Fibroblast of lung (primary cell): ENCODE results near the gene FAAP100. TPM values are rescaled to one million over a fixed set of nuclear protein-coding genes. Genes with fewer than 3 reads are reported as not detected.

ENCODE experiments used
- DNase-seq, 2 donors: peaks; one replicate each; pipeline versions ENCODE4 v3.0.0 to v3.0.0-alpha.2; 2010; ENCODE audit warnings: low read depth in 2 of 2
- H2AFZ ChIP-seq: 2 replicates; pipeline ENCODE4 v1.5.1; 2012; ENCODE audit warnings: low read length, control low read depth, inconsistent platforms
- H3K27ac ChIP-seq: 2 replicates; pipeline ENCODE4 v1.5.1; 2011; ENCODE audit warnings: low read length, control low read depth; ENCODE audit not compliant: insufficient read depth
- H3K27me3 ChIP-seq: 2 replicates; pipeline ENCODE4 v1.5.1; 2011; ENCODE audit warnings: mild to moderate bottlenecking, low read length; ENCODE audit not compliant: control insufficient read depth, insufficient read depth
- H3K36me3 ChIP-seq: 2 replicates; pipeline ENCODE4 v1.5.1; 2011; ENCODE audit warnings: low read length; ENCODE audit not compliant: control insufficient read depth, insufficient read depth
- H3K4me1 ChIP-seq: 2 replicates; pipeline ENCODE4 v1.5.1; 2011; ENCODE audit warnings: low read length; ENCODE audit not compliant: control insufficient read depth, insufficient read depth; ENCODE audit errors: extremely low read depth
- H3K4me2 ChIP-seq: 2 replicates; pipeline ENCODE4 v1.5.1; 2011; ENCODE audit warnings: low read length, control low read depth; ENCODE audit not compliant: insufficient read depth; ENCODE audit errors: extremely low read depth
- H3K4me3 ChIP-seq, 4 experiments: fragments of 200-600 bp in 1 of 4; sonication (generic) in 1 of 4; replicated peaks in 1 of 4; 2 replicates each; pipeline ENCODE4 v1.5.1; 2011 to 2016; ENCODE audit warnings: low read length in 4 of 4, low read depth in 3 of 4, mild to moderate bottlenecking in 3 of 4, control low read depth in 2 of 4, inconsistent platforms in 1 of 4, mixed read lengths in 1 of 4; ENCODE audit not compliant: insufficient read depth in 1 of 4; ENCODE audit errors: control extremely low read depth in 1 of 4
- H3K79me2 ChIP-seq: 2 replicates; pipeline ENCODE4 v1.5.1; 2012; ENCODE audit warnings: mild to moderate bottlenecking, low read length, inconsistent platforms; ENCODE audit not compliant: control insufficient read depth, insufficient read depth
- H3K9ac ChIP-seq: 2 replicates; pipeline ENCODE4 v1.5.1; 2011; ENCODE audit warnings: mild to moderate bottlenecking, low read length, control low read depth; ENCODE audit not compliant: insufficient read depth
- H3K9me3 ChIP-seq: 2 replicates; pipeline ENCODE4 v1.5.1; 2012; ENCODE audit warnings: low read depth, low read length; ENCODE audit not compliant: control insufficient read depth, insufficient read depth
- H4K20me1 ChIP-seq: 2 replicates; pipeline ENCODE4 v1.5.1; 2011; ENCODE audit warnings: low read length; ENCODE audit not compliant: control insufficient read depth, insufficient read depth; ENCODE audit errors: extremely low read depth
- EZH2 ChIP-seq: IDR thresholded peaks from 2 replicates; pipeline ENCODE4 v1.5.1; 2012; ENCODE audit warnings: low read length, control low read depth, mild to moderate bottlenecking; ENCODE audit errors: missing control alignments
- polyA plus RNA-seq, 2 donors: library from polyadenylated mRNA; depleted of rRNA in 1 of 2; stranded (reverse) in 1 of 2; unstranded in 1 of 2; fragments of >200 nt; gene quantifications; 2 replicates each; pipeline ENCODE4 v1.2.1, GENCODE V29; 2011 to 2012; ENCODE audit warnings: missing spikeins in 1 of 2
- total RNA-seq: library from RNA; depleted of rRNA; stranded (reverse); fragments of >200 nt; gene quantifications from 2 replicates; pipeline ENCODE4 v1.2.1, GENCODE V29; 2014
- TF ChIP-seq, protein P1 (sequence below), 2 donors: IDR thresholded peaks in 1 of 2; conservative IDR thresholded peaks in 1 of 2; 1 replicate in 1 of 2; 2 replicates in 1 of 2; pipeline ENCODE4 v1.5.1; 2011 to 2012; ENCODE audit warnings: low read length in 2 of 2, control low read depth in 1 of 2, inconsistent platforms in 1 of 2, low read depth in 1 of 2, mild to moderate bottlenecking in 1 of 2

Gene FAAP100
- total and polyA plus RNA-seq, 2 donors (not counting 1 experiment from before 2014, with no cell fraction given) = 6.7 to 10.4 TPM

GRCh38 chr17:81556863-81557262 is 4.7 kb upstream of the FAAP100 start:
- DNase-seq = no peak
- Histone ChIP-seq H3K36me3 (peaks cover 23% of the 10 kb centered on the region), H3K4me3 (no peak overlapping the region), H3K79me2 (no peaks in the 10 kb centered on the region), H3K27me3 (no peaks in the 10 kb centered on the region), H3K27ac (no peak overlapping the region), H4K20me1 (no peaks in the 10 kb centered on the region), H3K4me1 (peaks cover 28% of the 10 kb centered on the region), H3K9me3 (no peaks in the 10 kb centered on the region), H3K9ac (no peak overlapping the region), H3K4me2 (no peak overlapping the region), H2AFZ (no peak overlapping the region)
- TF ChIP-seq EZH2 = no peak
- TF ChIP-seq, protein P1, sequence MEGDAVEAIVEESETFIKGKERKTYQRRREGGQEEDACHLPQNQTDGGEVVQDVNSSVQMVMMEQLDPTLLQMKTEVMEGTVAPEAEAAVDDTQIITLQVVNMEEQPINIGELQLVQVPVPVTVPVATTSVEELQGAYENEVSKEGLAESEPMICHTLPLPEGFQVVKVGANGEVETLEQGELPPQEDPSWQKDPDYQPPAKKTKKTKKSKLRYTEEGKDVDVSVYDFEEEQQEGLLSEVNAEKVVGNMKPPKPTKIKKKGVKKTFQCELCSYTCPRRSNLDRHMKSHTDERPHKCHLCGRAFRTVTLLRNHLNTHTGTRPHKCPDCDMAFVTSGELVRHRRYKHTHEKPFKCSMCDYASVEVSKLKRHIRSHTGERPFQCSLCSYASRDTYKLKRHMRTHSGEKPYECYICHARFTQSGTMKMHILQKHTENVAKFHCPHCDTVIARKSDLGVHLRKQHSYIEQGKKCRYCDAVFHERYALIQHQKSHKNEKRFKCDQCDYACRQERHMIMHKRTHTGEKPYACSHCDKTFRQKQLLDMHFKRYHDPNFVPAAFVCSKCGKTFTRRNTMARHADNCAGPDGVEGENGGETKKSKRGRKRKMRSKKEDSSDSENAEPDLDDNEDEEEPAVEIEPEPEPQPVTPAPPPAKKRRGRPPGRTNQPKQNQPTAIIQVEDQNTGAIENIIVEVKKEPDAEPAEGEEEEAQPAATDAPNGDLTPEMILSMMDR (conservative IDR thresholded peaks at IDR 0.05 in 1 of 2, IDR thresholded peaks at IDR 0.05 in 1 of 2; ENCODE audit: low read depth in 1 of 2, low read length in 2 of 2) = no peak

GRCh38 chr17:81556175-81556691 is 4.1 kb upstream of the FAAP100 start:
- H3K9me3 ChIP-seq = no peaks in the 10 kb centered on the region
- TF ChIP-seq, protein P1 (conservative IDR thresholded peaks at IDR 0.05 in 1 of 2, IDR thresholded peaks at IDR 0.05 in 1 of 2; ENCODE audit: low read depth in 1 of 2, low read length in 2 of 2) = no peak
- no peak for TF ChIP-seq EZH2
- peaks cover 23% of the 10 kb centered on the region for H3K36me3 ChIP-seq
- H3K27me3 ChIP-seq = no peaks in the 10 kb centered on the region
- H4K20me1 ChIP-seq = no peaks in the 10 kb centered on the region
- peaks cover 6% of the 10 kb centered on the region for H3K79me2 ChIP-seq
- H3K4me3 ChIP-seq = no peak overlapping the region
- H3K9ac ChIP-seq = no peak overlapping the region
- H3K27ac ChIP-seq = no peak overlapping the region
- H3K4me1 ChIP-seq = peaks cover 29% of the 10 kb centered on the region
- DNase-seq = peak in 1 of 2 donors; percentile 51
- H3K4me2 ChIP-seq = no peak overlapping the region
- no peak overlapping the region for H2AFZ ChIP-seq

- peaks cover 28% of the 10 kb centered on the region for H3K4me1 ChIP-seq
- TF ChIP-seq EZH2 = no peak
- TF ChIP-seq, protein P1 (conservative IDR thresholded peaks at IDR 0.05 in 1 of 2, IDR thresholded peaks at IDR 0.05 in 1 of 2; ENCODE audit: low read depth in 1 of 2, low read length in 2 of 2) = no peak
- peak overlapping the region; percentile 93 for H3K4me2 ChIP-seq
- no peaks in the 10 kb centered on the region for H3K27me3 ChIP-seq
- H3K9me3 ChIP-seq = no peaks in the 10 kb centered on the region
- peak overlapping the region; percentile 85 to 95 (median 90) for H3K4me3 ChIP-seq
- DNase-seq = peak; percentile 94 to 97
- H3K27ac ChIP-seq = peak overlapping the region; percentile 87
- peaks cover 24% of the 10 kb centered on the region for H3K79me2 ChIP-seq
- H3K36me3 ChIP-seq = peaks cover 30% of the 10 kb centered on the region
- no peaks in the 10 kb centered on the region for H4K20me1 ChIP-seq
- peak overlapping the region; percentile 32 for H3K9ac ChIP-seq
- no peak overlapping the region for H2AFZ ChIP-seq
Measured at GRCh38 chr17:81553616-81554181, 1.5 kb upstream of the FAAP100 start.
